Measurements from ENCODE around the gene PGAM1.

- no peak for TF ChIP-seq POLR2A (IDR thresholded peaks at IDR 0.05; ENCODE audit: low read length)
- no peak for TF ChIP-seq GATA1 (IDR thresholded peaks at IDR 0.05; ENCODE audit: low read depth, low read length)
Observed at GRCh38 chr10:97481071-97481470, 55.1 kb downstream of the PGAM1 start.
